Left forelimb (tissue), 1 donor: ENCODE data around the gene MAP3K14.

ENCODE experiments used
- DNase-seq: peaks from one replicate; pipeline ENCODE4 v3.0.0-alpha.2; 2018; ENCODE audit warnings: low spot score

MAP3K14 gene

GRCh38 chr17:45223539-45224528, 93.0 kb downstream of the MAP3K14 start:
- DNase-seq: no peak

GRCh38 chr17:45222996-45223538, 93.8 kb downstream of the MAP3K14 start:
- DNase-seq: no peak

DNA sequence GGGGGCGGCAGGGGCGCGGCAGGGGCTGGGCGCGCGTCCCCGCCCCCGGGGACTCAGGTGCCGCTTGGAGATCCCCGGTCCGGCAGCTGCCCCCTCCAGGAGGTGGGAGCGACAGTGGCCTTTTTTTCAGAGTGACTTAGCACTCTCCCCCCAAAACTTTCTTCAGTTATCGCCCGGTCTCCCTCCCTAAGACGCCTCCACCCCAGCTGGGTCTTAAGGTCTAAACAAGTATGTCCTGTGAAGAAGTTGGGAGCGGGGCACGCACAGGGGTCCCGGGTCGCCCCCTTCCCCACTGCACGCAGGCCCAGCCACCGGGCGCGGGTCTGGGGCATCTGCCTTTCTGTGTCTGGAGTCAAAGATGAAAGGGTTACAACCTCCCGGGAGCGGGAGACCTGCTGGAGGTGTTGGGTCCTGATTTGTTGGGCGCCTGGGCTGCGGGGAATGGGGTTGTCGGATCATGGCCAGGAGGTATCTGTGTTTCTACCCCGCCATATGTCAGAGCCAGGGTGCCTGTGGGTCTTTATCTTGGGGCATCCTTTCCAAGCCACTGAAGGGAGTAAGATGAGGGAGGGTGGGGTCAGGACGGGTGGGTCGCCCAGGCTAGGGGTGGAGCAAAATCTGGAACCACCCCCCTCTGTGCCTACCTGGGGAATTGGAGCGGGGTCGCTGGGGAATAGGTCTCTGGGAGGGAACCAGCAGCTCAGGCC, 94.4 kb downstream of the MAP3K14 start:
- DNase-seq: no peak

GRCh38 chr17:45222014-45222288, 94.9 kb downstream of the MAP3K14 start:
- DNase-seq: no peak

- no peak for DNase-seq
These were observed 95.5 kb downstream of the MAP3K14 start, which contains the start of gene FMNL1 for GRCh38 chr17:45221081-45222013. Gene FMNL1, plus strand, starts transcription at chr17:45221885. Its CDS starts 240 bp downstream, at chr17:45222125.

DNA sequence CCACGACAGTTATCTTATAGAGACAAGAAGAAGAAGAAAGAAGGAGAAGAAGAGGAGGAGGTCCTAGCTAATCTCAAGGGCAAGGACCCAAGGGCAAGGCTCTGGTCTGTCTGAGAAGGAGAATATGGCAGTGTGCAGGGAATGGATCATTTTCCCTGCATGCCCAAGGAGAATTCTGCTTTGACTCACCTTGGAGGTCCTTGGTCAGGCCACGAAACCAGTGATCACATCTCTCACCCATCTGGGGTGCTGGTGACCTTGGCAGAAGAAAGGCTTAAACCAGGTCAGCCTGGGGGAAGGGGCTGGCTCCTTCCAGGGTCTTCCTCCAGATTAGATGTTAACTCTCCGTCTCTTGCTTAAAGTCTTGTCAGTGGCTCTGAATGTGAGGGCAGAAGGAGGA, 96.7 kb downstream of the MAP3K14 start:
- no peak for DNase-seq

GRCh38 chr17:45218895-45219661, 97.7 kb downstream of the MAP3K14 start:
- peak; percentile 87 for DNase-seq
